ENCODE measurements around the gene SYT17. TPM values are rescaled to one million over a fixed set of nuclear protein-coding genes. Genes with fewer than 3 reads are reported as not detected.
A peak's percentile ranks its signal among the peaks of the same experiment; 100 is the strongest.

Gene SYT17
- total RNA-seq, 2 experiments from 2014 or later = not detected

GRCh38 chr16:19210968-19211367 lies 42.9 kb downstream of the SYT17 start:
- no peak for DNase-seq
- peaks cover 3% of the 10 kb centered on the region for H3K27me3 Mint-ChIP-seq (ENCODE audit: low read depth)
- H3K27ac Mint-ChIP-seq = no peak overlapping the region
- no peaks in the 10 kb centered on the region for H3K4me1 Mint-ChIP-seq (ENCODE audit: low read depth)
- CTCF ChIA-PET = interaction anchor here (0.6 kb wide), 1 partner anchor 545 kb away, joined by 3 read pairs; no protein-coding TSS in a partner anchor
- H3K9me3 Mint-ChIP-seq = peaks cover 8% of the 10 kb centered on the region
- H3K36me3 Mint-ChIP-seq (ENCODE audit: low read depth) = no peaks in the 10 kb centered on the region
- intact Hi-C loops (cut with micrococcal nuclease) = no loop called here
- H3K4me3 Mint-ChIP-seq = no peak overlapping the region

GRCh38 chr16:19212059-19212458 lies 44.0 kb downstream of the SYT17 start:
- no peaks in the 10 kb centered on the region for H3K36me3 Mint-ChIP-seq (ENCODE audit: low read depth)
- peaks cover 5% of the 10 kb centered on the region for H3K27me3 Mint-ChIP-seq (ENCODE audit: low read depth)
- H3K27ac Mint-ChIP-seq = no peak overlapping the region
- intact Hi-C loops (cut with micrococcal nuclease) = no loop called here
- no peak for DNase-seq
- H3K4me1 Mint-ChIP-seq (ENCODE audit: low read depth) = no peaks in the 10 kb centered on the region
- peaks cover 13% of the 10 kb centered on the region for H3K9me3 Mint-ChIP-seq
- CTCF ChIA-PET = no interaction called here
- no peak overlapping the region for H3K4me3 Mint-ChIP-seq

DNA sequence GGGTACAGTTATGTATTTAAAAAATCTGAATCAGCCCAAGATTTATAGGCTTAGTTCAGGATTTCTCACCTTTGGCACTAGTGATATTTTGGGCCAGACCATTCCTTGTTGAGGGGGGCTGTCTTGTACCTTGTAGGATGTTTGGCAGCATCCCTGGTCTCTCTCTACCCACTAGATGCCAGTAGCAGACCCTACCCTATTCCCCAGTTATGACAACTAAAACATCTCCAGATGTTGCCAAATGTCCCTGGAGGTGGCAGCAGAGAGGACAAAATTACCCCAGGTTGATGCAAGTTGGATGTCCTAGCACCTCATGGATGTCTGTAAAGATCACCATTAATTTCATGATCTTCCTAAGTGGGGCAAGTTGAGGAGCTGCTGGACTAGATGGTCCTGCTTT lies 45.8 kb downstream of the SYT17 start:
- Mint-ChIP-seq H3K4me3 (no peak overlapping the region), H3K9me3 (peaks cover 13% of the 10 kb centered on the region), H3K4me1 (ENCODE audit: low read depth) (no peaks in the 10 kb centered on the region), H3K27ac (no peak overlapping the region), H3K36me3 (ENCODE audit: low read depth) (no peaks in the 10 kb centered on the region), H3K27me3 (ENCODE audit: low read depth) (peaks cover 5% of the 10 kb centered on the region)
- CTCF ChIA-PET = interaction anchor here (0.5 to 1.5 kb wide), 4 partner anchors 10 to 157 kb away, joined by 3 to 6 read pairs (median 4); no protein-coding TSS in a partner anchor
- intact Hi-C loops (cut with micrococcal nuclease) = no loop called here
- peak; percentile 9 for DNase-seq

DNA sequence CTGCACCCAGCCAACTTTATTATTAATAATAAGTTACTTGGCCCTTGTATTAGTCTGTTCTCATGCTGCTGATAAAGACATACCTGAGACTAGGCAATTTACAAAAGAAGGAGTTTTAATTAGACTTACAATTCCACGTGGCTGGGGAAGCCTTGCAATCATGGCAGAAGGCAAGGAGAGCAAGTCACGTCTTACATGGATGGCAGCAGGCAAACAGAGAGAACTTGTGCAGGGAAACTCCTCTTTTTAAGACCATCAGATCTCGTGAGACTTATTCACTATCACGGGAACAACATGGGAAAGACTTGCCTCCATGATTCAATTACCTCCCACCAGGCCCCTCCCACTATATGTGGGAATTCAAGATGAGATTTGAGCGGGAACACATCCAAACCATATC lies 47.7 kb downstream of the SYT17 start:
- CTCF ChIA-PET = no interaction called here
- H3K27ac Mint-ChIP-seq = no peak overlapping the region
- no peaks in the 10 kb centered on the region for H3K36me3 Mint-ChIP-seq (ENCODE audit: low read depth)
- intact Hi-C loops (cut with micrococcal nuclease) = no loop called here
- H3K27me3 Mint-ChIP-seq (ENCODE audit: low read depth) = peaks cover 9% of the 10 kb centered on the region
- DNase-seq = no peak
- H3K4me3 Mint-ChIP-seq = no peak overlapping the region
- H3K9me3 Mint-ChIP-seq = peaks cover 13% of the 10 kb centered on the region
- no peaks in the 10 kb centered on the region for H3K4me1 Mint-ChIP-seq (ENCODE audit: low read depth)

- H3K9me3 Mint-ChIP-seq = peaks cover 5% of the 10 kb centered on the region
- H3K4me1 Mint-ChIP-seq (ENCODE audit: low read depth) = no peaks in the 10 kb centered on the region
- DNase-seq = no peak
- no peak overlapping the region for H3K27ac Mint-ChIP-seq
- H3K36me3 Mint-ChIP-seq (ENCODE audit: low read depth) = no peaks in the 10 kb centered on the region
- CTCF ChIA-PET = no interaction called here
- H3K27me3 Mint-ChIP-seq (ENCODE audit: low read depth) = peaks cover 8% of the 10 kb centered on the region
- no peak overlapping the region for H3K4me3 Mint-ChIP-seq
- intact Hi-C loops (cut with micrococcal nuclease) = no loop called here
These were observed 50.5 kb downstream of the SYT17 start for GRCh38 chr16:19218581-19218980.

DNA sequence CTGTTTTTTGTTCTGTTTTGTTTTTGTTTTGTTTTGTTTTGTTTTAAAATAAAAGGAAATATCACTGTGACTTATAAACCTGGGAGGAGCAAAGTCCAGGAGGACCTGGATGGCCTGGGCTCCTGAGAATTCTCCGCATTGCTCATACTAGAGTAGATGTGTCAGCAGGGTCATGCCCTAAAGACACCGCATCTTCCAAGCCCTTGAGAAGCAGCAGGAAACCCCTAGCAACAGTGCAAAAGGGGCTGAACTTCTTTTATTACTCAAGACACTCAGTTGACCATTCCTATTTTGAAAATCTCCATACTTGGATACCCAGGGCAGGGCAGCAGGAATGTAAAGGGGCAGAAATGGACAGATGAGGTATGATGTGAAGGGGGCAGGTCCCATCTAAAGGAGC lies 51.8 kb downstream of the SYT17 start:
- intact Hi-C loops (cut with micrococcal nuclease) = no loop called here
- peaks cover 8% of the 10 kb centered on the region for H3K9me3 Mint-ChIP-seq
- H3K27me3 Mint-ChIP-seq (ENCODE audit: low read depth) = peaks cover 8% of the 10 kb centered on the region
- CTCF ChIA-PET = no interaction called here
- H3K4me3 Mint-ChIP-seq = no peak overlapping the region
- no peak for DNase-seq
- no peak overlapping the region for H3K27ac Mint-ChIP-seq
- H3K36me3 Mint-ChIP-seq (ENCODE audit: low read depth) = no peaks in the 10 kb centered on the region
- no peaks in the 10 kb centered on the region for H3K4me1 Mint-ChIP-seq (ENCODE audit: low read depth)

GRCh38 chr16:19223235-19224170 lies 55.5 kb downstream of the SYT17 start:
- Mint-ChIP-seq H3K4me3 (no peak overlapping the region), H3K36me3 (ENCODE audit: low read depth) (no peaks in the 10 kb centered on the region), H3K9me3 (peaks cover 2% of the 10 kb centered on the region), H3K4me1 (ENCODE audit: low read depth) (no peaks in the 10 kb centered on the region), H3K27ac (no peak overlapping the region), H3K27me3 (ENCODE audit: low read depth) (peaks cover 5% of the 10 kb centered on the region)
- peak; percentile 69 for DNase-seq
- intact Hi-C loops (cut with micrococcal nuclease) = loop anchor here (1.0 kb wide), 1 partner anchor 152 kb away; no protein-coding TSS in a partner anchor
- CTCF ChIA-PET = interaction anchor here (0.6 to 1.4 kb wide), 10 partner anchors 9 to 405 kb away, joined by 3 to 6 read pairs (median 3); no protein-coding TSS in a partner anchor

DNA sequence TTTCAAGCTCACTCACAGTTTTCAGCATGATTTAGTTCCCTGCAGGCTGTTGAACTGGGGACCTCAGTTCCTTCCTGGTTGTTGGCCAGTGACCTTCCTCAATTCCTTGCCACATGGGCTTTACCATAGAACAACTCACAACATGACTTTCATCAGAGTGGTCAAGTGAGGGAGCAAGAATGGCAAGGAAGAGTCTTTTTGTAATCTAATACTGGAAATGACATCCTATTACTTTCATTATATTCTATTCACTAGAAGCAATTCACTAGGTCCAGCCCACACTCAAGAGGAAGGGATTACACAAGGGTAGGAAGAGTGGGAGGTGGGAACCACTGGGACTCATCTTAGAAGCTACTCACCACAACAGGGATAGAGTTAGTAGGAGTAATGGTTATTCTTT lies 57.6 kb downstream of the SYT17 start:
- DNase-seq = no peak
- no peak overlapping the region for H3K4me3 Mint-ChIP-seq
- H3K9me3 Mint-ChIP-seq = peaks cover 2% of the 10 kb centered on the region
- CTCF ChIA-PET = interaction anchor here (1.2 kb wide), 1 partner anchor 18 kb away, joined by 3 read pairs; no protein-coding TSS in a partner anchor
- H3K4me1 Mint-ChIP-seq (ENCODE audit: low read depth) = no peaks in the 10 kb centered on the region
- H3K36me3 Mint-ChIP-seq (ENCODE audit: low read depth) = no peaks in the 10 kb centered on the region
- intact Hi-C loops (cut with micrococcal nuclease) = no loop called here
- no peak overlapping the region for H3K27ac Mint-ChIP-seq
- no peaks in the 10 kb centered on the region for H3K27me3 Mint-ChIP-seq (ENCODE audit: low read depth)

- Mint-ChIP-seq H3K27ac (no peak overlapping the region), H3K36me3 (ENCODE audit: low read depth) (no peaks in the 10 kb centered on the region), H3K4me1 (ENCODE audit: low read depth) (no peaks in the 10 kb centered on the region), H3K9me3 (peaks cover 2% of the 10 kb centered on the region), H3K4me3 (no peak overlapping the region), H3K27me3 (ENCODE audit: low read depth) (no peaks in the 10 kb centered on the region)
- CTCF ChIA-PET = no interaction called here
- no peak for DNase-seq
- intact Hi-C loops (cut with micrococcal nuclease) = no loop called here
These were observed 59.6 kb downstream of the SYT17 start for GRCh38 chr16:19227643-19228042.

GRCh38 chr16:19228052-19228451 lies 60.0 kb downstream of the SYT17 start:
- H3K27ac Mint-ChIP-seq = no peak overlapping the region
- no peaks in the 10 kb centered on the region for H3K4me1 Mint-ChIP-seq (ENCODE audit: low read depth)
- CTCF ChIA-PET = no interaction called here
- H3K36me3 Mint-ChIP-seq (ENCODE audit: low read depth) = no peaks in the 10 kb centered on the region
- no peaks in the 10 kb centered on the region for H3K27me3 Mint-ChIP-seq (ENCODE audit: low read depth)
- H3K9me3 Mint-ChIP-seq = peaks cover 2% of the 10 kb centered on the region
- intact Hi-C loops (cut with micrococcal nuclease) = no loop called here
- no peak for DNase-seq
- H3K4me3 Mint-ChIP-seq = no peak overlapping the region

DNA sequence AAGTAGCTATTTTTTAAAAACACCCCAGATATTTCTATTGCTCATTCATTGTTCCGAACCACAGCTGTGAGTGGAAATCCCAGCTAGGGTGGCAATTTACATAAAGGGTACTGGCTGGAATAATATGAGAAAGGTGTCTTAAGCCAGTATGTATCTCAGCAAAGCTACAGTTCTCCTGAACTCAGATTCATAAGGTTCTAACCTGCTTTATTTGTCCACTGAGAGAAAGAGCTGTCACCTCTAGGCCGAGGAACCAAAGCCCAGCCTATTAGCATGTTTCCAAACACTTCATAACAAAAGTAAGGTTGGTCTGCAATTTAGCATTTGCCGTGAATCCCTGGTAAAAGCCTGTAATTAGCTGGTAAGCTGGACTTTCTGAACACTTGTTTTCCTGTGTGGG lies 60.5 kb downstream of the SYT17 start:
- H3K27me3 Mint-ChIP-seq (ENCODE audit: low read depth) = no peaks in the 10 kb centered on the region
- H3K9me3 Mint-ChIP-seq = peaks cover 2% of the 10 kb centered on the region
- intact Hi-C loops (cut with micrococcal nuclease) = no loop called here
- no peak overlapping the region for H3K4me3 Mint-ChIP-seq
- CTCF ChIA-PET = no interaction called here
- H3K36me3 Mint-ChIP-seq (ENCODE audit: low read depth) = no peaks in the 10 kb centered on the region
- DNase-seq = no peak
- no peaks in the 10 kb centered on the region for H3K4me1 Mint-ChIP-seq (ENCODE audit: low read depth)
- no peak overlapping the region for H3K27ac Mint-ChIP-seq

GRCh38 chr16:19230575-19230974 lies 62.5 kb downstream of the SYT17 start:
- CTCF ChIA-PET = interaction anchor here (0.6 kb wide), 2 partner anchors 157 to 201 kb away, joined by 3 to 5 read pairs; no protein-coding TSS in a partner anchor

DNA sequence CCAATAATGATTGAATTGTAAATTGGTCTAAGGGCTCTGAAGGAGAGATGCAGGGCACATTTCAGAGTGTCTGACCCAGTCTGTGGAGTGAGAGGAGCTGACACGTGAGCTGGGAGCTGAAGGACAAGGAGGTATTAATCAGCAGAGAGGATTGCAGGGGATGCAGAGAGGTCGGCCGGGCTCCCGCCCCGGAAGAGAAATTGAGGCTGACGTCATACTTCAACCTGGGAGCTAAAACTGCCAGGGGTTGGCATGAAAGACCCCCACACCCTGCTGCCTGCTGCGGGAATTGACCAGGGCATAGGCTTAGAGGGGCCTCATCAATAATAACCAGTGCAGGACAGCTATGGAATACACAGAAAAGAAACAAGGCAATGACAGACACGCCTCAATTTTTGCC lies 63.8 kb downstream of the SYT17 start:
- CTCF ChIA-PET = no interaction called here
- intact Hi-C loops (cut with micrococcal nuclease) = no loop called here
- Mint-ChIP-seq H3K9me3 (peaks cover 11% of the 10 kb centered on the region), H3K27ac (no peak overlapping the region), H3K27me3 (ENCODE audit: low read depth) (no peaks in the 10 kb centered on the region), H3K4me1 (ENCODE audit: low read depth) (no peaks in the 10 kb centered on the region), H3K4me3 (no peak overlapping the region), H3K36me3 (ENCODE audit: low read depth) (no peaks in the 10 kb centered on the region)
- DNase-seq = no peak

More at GRCh38 chr16:19230575-19230974, 62.5 kb downstream of the SYT17 start:
- H3K27ac Mint-ChIP-seq = no peak overlapping the region
- H3K9me3 Mint-ChIP-seq = peaks cover 8% of the 10 kb centered on the region
- no peaks in the 10 kb centered on the region for H3K36me3 Mint-ChIP-seq (ENCODE audit: low read depth)
- H3K27me3 Mint-ChIP-seq (ENCODE audit: low read depth) = no peaks in the 10 kb centered on the region
- no peak for DNase-seq
- intact Hi-C loops (cut with micrococcal nuclease) = no loop called here
- H3K4me1 Mint-ChIP-seq (ENCODE audit: low read depth) = no peaks in the 10 kb centered on the region
- no peak overlapping the region for H3K4me3 Mint-ChIP-seq
